Stimulated activated CD8-positive, alpha-beta memory T cell treated with anti-CD3 and anti-CD28 coated beads, Interleukin-2, amount 100 ng/mL, for 48 hours (primary cell): ENCODE results near the gene DLGAP4.
A peak's percentile ranks its signal among the peaks of the same experiment; 100 is the strongest.

Experiments used
- DNase-seq, 2 donors: peaks; one replicate each; pipeline ENCODE4 v3.0.0-alpha.2; 2020; ENCODE audit warnings: low read depth in 2 of 2

Gene DLGAP4

DNA sequence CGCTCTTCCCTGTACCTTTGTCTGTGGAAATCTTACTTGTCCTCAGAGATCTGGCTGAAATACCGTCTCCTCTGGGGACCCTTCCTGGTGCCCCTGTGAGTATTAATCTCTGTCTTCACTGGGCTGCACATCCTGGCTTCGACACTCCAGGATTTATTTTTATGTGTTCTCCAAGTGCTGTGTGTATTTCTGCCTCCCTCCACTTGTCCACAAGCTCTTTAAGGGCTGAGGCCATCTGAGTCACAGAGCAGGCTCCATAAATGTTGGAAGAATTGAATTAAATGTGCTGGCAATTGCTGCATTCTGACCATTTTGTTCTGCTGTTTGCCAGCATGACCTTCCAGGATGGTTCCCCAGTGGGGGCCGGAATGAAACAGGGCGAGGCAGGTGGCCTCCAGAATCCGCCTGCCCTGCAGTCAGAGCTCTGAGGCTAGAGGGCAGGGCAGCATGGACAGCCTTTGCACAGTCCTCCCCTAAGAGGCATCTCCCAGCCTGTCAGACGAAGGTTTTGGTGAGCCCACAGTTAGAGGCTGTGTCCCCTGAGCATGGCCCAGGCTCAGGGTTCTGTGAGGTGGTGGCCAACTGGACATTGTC, 105.8 kb downstream of the DLGAP4 start:
- no peak for DNase-seq

DNA sequence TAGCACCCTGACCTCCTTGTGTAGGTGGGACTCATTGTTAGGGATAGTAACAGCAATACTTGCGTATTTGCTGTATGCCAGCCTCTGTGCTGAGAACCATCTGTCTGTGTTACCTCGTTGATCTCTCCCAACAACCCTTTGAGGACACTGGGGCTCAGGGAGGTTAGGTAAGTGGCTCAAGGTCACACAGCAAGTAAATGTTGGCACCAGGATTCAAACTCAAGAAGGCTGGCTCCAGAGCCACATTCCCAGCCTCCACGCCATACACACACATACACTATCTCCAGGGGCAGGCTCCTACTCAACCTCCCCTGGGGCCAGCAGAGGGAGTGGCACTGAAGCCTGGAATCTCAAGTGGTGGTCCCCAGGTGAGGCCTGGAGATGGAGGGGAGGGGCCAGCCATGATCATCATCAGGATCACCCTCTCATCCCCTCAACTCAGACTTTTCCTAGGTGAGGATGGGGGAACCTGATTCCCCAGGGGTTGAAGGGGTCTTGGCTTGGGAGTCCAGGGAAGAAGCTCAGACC, 109.4 kb downstream of the DLGAP4 start:
- DNase-seq: no peak

DNA sequence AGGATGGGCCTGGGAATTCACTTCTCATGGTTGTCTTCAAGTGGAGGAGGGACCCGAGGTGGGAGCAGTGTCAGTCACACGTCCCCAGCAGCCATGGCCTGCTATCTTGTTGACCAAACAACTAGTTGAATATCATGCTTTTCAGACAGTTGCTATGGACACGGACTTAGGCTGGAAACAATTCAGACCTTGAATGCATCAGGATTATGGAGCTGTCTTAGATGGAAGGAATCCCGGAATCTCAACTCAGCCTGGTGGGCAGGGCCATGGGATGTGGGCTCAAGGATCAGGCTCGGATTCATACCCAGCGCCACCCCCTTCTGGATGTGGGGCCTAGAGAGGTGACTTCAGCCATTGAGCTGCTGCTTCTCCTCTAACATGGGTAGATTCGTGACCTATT, 112.6 kb downstream of the DLGAP4 start:
- no peak for DNase-seq

DNA sequence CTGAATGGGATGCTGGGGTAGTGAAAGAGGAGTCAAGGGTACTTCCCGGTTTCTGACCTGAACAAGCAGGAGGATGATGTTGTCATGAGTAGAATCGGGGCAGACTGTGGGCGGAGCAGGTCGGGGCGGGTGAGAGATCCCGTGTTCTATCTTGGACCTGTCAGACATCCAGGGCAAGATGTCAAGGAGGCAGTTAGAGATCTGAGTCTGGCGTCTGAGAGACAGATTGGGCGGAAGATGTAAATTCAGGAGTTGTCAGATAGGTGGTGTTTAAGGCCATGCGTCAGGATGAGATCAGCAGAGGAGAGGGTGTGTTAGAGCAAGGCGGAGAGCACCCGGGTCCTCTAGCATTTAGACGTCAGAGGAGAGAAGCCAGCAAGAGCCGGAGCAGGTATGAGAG, 115.5 kb downstream of the DLGAP4 start:
- no peak for DNase-seq

DNA sequence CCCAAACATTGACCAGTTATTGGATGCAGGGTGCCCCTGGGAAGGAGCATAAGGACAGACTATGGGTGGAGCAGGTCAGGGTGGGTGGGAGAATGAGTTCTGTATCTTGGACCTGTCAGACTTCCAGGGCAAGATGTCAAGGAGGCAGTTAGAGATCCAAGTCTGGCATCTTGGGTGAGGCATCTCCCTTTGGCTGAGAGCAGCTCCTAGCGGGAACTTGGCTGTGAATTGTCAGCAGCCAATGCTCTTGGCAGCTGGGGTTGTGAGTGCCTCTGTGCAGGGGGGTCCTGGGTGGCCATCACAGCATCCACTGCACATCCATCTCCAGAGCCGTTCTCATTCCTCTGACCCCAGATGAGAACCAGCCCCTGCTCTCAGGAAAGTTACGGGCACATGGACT, 118.2 kb downstream of the DLGAP4 start:
- DNase-seq: no peak

DNA sequence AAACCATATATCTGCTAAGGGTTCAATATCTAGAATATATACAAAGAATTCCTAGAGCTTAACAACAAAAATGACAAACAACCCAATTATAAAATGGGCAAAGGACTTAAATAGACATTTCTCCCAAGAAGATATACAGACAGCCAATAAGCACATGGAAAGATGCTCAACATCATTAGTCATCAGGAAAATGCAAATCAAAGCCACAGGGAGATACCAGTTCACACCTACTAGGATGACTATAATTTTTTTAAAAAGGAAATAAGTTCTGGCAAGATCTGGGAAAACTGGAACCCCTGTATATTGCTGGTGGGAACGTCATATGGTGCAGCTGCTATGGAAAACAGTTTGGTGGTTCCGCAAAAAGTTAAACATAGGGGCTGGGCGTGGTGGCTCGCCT, 119.0 kb downstream of the DLGAP4 start:
- no peak for DNase-seq

DNA sequence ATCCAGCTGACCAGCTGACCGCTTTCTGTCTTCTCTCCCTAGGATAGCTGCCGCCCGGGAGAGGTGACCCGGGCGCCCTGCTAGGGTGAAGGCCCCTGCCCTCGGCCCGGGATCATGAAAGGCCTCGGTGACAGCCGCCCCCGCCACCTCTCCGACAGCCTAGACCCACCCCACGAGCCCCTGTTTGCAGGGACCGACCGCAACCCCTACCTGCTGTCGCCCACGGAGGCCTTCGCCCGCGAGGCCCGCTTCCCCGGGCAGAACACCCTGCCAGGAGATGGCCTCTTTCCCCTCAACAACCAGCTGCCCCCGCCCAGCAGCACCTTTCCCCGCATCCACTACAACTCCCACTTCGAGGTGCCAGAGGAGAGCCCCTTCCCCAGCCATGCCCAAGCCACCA, 125.5 kb downstream of the DLGAP4 start:
- no peak for DNase-seq

DNA sequence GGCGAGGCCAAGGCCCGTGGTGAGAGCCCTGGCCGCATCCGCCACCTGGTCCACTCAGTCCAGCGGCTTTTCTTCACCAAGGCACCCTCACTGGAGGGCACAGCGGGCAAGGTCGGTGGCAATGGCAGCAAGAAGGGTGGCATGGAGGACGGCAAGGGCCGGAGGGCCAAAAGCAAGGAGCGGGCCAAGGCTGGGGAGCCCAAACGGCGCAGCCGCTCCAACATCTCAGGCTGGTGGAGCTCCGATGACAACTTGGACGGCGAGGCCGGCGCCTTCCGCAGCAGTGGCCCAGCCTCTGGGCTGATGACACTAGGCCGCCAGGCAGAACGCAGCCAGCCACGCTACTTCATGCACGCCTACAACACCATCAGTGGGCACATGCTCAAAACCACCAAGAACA, 126.0 kb downstream of the DLGAP4 start:
- no peak for DNase-seq

DNA sequence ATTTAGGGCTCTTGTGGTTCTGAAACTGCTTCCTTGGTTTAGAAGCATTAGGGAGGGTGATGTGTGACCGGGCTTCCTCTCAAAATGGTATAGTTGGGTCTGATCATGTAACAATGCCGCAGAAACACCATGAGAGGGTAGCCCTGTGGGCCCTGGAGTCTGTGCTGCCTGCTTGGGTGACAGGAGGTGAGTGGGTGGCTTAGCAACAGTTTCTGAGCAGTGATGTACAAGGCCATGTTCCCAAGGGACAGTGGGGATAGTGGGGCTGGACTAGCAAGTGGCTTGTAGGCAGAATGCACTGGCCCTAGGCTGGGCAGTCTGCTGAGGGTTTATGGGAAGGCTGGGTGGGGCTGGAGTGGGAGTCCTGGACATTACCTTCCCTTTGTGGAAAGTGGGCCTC, 128.2 kb downstream of the DLGAP4 start:
- DNase-seq: no peak

DNA sequence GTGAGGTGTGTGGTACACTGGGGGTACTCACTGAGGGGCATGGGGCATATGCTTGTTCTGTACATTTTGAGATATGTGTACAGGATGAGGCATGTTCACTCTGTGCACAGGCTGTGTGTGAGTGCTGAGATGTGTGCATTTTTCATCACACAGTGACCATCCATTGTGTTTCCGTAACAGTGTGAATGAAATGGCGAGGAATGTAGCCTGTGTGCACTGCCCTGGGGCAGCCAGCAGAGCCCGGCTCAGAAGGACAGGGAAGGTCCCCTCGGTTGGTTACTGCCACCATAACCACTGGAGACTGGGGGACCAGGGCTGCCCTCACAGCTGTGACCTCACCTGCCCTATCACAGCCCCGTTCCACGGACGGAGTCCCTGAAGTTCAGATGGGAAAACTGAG, 129.0 kb downstream of the DLGAP4 start:
- no peak for DNase-seq

DNA sequence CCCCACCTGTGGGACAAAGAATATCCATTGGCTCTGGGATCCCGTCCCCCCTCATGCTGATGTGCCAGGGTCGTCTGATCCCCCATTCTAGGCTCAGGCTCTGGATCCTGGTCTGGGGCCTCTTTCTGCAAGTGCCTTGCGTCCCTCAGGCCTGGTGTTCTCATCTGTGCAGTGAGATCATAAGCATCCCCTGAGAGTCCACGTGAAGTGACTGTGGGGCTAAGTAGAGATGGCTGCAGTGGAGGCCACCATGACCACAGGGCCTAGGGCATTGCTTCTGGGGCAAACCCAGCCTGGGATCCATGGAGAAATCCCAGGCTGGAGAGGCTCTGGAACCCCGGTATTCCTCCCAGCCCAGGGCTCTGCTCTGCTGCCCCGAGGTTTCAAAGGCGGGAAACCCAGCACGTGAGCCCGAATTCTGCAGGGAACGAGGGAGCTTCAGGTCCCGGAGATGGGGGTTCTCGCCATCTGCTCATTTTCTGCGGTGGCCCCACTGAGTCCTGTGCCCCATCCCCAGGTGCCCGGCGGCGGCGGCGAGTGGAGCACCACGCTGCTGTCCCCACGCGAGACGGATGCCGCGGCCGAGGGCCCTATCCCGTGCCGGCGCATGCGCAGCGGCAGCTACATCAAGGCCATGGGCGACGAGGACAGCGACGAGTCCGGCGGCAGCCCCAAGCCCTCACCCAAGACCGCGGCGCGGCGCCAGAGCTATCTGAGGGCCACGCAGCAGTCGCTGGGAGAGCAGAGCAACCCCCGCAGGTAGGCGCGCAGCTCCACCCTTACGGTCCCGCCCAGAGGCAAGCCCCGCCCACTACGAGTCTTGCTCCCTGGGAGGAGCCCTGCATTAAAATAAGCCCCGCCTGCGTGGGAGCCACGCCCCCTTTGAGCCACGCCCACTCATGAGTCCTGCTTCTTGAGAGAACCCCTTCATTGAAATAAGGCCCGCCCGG, 129.7 kb downstream of the DLGAP4 start:
- peak; percentile 68 to 87 for DNase-seq

DNA sequence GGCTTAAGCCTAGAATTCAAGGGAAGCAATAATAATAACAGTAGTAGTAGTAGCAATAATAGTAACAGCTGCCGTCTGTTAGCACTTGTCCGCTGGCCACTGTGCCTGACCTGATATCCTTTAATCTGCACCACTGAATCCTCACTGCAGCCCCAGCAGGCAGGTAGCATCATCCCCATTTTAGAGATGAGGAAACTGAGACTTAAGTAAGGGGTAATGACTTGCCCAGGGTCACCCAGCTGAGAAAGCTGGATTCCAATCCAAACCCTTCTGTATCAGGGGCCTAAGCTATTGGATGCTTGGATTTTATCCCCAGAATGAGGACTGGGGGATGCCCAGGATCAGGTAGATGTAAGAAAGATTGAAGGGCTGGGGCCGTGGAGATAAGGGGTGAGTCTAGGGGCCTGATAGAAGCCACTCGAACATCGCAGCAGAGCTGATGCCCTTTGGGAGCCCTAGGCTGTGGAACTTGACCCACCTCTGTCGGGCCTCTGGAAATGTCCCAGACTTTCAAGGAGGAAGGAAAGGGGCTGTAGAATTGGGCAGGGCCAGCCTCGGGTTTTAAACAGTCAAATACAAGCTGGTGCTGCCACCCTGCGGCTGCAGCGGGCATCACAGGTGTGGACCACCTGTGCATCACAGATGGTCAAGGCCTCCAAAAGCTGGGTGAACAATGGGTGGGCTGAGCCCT, 133.0 kb downstream of the DLGAP4 start:
- peak; percentile 50 to 65 for DNase-seq

DNA sequence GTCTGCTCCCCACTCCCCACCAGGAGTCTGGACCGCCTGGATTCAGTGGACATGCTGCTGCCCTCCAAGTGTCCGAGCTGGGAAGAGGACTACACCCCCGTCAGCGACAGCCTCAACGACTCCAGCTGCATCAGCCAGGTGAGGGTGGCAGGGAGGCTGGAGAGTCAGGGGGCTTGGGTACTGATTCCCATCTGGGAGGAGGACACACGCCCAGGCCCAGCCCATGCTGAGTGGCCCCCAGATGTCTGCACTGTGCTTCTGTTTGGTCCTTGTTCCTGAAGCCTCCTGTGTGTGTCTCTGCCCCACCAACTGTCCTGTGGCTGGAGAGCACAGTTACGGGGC, 133.6 kb downstream of the DLGAP4 start:
- no peak for DNase-seq

DNA sequence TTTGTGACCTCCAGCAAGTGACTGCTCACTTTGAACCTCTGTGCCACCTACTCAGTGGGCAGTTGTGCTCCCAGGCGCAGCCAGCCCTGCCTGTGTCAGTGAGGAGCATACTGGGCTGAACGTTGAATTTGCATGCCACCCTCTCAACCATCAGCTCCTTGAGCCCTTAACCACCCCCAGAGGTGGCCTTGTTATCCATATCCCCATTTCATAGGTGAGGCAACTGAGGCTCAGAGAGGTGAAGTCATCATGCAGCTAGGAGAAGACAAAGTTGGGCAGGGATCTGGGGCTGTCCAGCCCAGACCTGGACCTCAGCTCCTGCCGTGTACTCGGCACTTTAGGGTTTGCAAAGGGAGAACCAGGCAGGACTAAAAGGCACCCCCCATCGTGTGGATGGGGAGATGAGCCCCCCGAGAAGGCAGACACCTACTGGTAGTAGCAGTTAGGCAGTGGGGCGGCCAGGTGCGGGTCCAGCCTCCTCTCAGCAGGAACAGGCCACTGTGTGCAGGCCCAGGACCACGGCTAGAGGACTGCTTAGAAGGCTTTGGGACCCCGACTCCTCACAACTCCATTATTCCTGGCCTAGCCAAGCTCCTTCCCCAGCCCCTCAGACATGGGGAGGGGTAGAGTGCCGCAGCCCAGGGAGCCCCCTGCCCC, 134.4 kb downstream of the DLGAP4 start:
- DNase-seq: no peak

DNA sequence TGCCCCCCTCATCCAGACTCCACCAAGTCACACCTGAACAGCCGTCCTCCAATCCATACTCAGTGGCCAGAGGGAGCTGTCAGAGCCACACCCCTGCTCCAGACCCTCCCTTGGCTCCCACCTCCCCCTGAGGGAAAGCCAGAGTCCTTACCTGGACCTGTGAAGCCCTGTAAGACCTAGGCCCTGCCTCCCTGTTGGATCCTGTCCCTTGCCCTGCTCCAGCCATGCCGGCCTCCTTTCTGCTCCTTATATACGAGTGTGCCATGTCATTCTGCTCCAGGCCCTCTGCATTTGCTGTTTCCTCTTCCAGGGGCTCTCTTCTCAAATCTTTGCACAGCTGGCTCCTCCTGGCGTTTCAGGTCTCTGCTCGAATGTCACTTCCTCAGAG, 134.9 kb downstream of the DLGAP4 start:
- DNase-seq: no peak

DNA sequence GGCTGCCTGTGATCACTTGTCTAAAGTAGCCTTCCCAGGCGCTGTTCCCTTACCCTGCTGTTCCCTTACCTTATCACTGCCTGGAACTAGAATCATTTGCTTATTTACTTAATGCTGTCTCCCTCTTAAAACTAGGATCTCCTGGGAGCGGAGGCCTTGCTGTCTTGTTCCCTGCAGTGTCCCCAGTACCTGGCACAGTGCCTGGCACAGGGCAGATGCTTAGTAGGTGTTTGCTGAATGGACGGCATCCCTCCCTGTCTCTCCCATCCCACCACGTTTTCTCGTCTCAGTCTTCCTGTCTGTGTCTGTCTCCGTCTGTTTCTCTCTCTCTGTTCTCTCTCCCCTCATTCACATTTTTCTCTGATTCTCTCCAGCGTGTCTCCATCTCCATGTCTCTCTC, 135.3 kb downstream of the DLGAP4 start:
- no peak for DNase-seq

DNA sequence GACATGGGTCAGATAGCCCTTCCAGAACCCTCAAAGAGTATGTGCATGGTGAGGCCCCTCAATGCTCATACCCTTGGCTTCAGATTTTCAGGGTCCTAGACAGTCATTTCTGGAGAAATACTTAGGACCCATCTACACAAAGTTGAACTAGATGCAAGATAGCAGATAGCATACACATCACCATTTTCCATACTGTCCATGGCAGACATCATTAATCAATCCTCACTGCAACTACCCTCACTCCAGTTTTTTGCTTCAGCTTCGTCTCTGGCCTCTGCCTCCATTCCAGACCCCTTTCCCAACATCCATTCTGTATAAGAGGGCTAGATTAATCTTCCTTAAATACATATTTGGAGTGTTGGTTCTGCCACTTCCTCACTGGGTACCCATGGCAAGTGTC, 139.7 kb downstream of the DLGAP4 start:
- no peak for DNase-seq

DNA sequence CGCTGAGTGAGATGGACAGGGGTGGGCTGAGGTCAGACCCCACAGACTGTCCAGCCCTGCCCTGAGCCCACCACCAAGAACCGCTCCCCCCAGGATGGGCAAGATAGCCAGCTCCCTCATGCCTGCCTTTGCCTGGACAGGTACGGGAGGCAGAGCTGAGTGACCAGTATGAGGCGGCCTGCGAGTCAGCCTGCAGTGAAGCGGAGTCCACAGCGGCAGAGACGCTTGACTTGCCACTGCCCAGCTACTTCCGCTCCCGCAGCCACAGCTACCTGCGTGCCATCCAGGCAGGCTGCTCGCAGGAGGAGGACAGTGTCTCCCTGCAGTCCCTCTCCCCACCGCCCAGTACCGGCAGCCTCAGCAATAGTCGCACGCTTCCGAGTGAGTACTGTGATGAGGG, 140.4 kb downstream of the DLGAP4 start:
- DNase-seq: no peak

DNA sequence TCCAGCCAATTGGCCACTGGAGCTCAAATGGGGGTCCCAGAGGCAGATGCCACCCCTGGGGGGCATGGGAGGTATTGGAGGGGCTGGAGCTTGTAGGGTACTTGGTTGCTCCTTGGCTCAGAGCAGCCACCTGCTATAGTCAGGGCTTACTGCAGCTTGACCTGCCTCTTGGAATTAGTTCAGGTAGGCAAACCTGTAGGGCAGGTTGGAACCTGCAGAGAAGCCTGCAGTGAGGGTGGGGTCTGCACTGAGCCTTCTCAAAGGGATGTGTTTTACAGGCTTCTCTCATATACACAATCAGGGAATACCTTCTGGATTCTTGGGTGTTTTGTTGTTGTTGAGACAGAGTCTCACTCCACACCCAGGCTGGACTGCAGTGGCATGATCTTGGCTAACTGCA, 141.0 kb downstream of the DLGAP4 start:
- no peak for DNase-seq

DNA sequence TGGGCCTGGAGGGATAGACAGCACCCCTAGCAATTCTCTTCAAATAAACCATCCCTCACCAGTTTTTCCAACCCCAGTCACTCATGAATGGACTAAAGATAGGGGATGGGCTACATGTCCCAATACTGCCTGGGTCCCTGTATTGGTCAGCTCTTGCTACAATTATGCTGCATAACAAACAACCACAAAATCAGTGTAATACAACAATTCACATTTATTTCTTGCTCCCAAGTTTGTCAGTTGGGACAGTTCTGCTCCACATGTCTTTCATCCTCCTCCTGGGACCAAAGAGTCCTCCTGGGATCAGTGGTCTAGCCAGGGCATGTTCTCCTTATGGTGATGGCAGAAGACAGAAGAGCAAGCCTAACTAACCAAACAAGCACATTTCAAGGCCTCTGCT, 143.5 kb downstream of the DLGAP4 start:
- DNase-seq: no peak

DNA sequence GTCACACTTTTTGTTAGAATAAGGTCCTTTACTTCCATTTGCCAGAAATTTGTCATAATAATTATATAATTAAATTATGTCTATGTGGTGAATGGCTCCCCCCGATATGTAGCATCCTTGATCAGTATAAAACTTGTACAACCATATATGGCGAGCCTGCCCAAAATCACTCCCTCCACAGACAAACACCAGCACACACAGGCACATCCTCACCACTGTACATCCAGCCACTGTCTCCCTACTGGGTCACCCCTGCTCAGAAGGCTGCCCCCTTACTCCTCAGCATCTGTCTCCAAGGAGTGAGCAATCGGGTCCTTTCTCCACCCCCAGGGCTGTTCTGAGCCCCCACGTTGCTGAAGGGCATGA, 148.2 kb downstream of the DLGAP4 start:
- no peak for DNase-seq

DNA sequence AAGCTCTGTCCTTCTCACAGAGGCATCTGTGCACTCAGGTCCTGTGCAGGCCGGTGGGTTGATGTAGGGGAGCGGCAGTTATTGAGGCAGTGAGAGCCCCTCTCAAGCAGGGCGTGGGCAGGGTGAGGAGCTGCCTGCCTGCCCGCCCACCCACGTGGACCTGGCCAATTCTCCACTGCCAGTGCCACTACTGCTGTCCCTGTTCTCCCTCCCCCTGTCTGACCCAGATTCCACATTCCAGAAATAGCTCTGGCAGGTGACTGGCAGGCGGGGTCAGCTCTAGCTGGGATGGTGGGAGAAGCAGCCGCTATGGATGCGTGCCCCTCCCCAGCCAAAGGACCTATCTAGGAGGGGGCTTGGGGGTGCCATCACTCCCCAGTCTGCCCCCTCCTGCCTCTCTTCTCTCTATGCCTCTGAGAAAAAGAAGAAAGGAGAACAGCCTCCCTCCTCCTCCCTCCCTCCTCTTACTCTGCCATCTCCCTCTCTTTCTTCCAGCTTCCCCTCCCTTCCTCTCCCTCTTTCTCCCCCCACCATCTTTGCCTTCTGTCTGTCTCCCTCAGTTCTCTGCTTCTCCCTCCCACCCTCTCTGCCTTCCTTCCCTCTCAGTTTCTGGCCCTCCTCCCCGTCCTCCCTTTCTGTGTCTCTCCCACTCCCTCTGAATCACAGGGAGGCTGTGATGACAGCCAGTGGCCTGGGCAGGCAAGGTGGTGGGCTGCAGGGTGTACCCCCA, 148.7 kb downstream of the DLGAP4 start:
- no peak for DNase-seq
